GM12875 (cell line): ENCODE measurements around the gene GPR158.

Experiments
- H3K4me3 ChIP-seq: one replicate; pipeline ENCODE4 v1.5.1; 2011; ENCODE audit warnings: low read depth, low read length, control low read depth
- CTCF ChIP-seq: IDR thresholded peaks from 2 replicates; pipeline ENCODE4 v1.5.1; 2011; ENCODE audit warnings: low read depth, mild to moderate bottlenecking, control low read depth, inconsistent platforms, low read length, moderate library complexity, borderline replicate concordance; ENCODE audit not compliant: insufficient read depth

GPR158 gene

GRCh38 chr10:25280076-25280475 lies 105.3 kb downstream of the GPR158 start:
- H3K4me3 ChIP-seq, result no peak overlapping the region
- TF ChIP-seq CTCF, result no peak

- no peak for TF ChIP-seq CTCF
- H3K4me3 ChIP-seq, result no peak overlapping the region
Measured at GRCh38 chr10:25280573-25280972, 105.8 kb downstream of the GPR158 start.

- no peak for TF ChIP-seq CTCF
- H3K4me3 ChIP-seq, result no peak overlapping the region
Measured at GRCh38 chr10:25285809-25286208, 111.0 kb downstream of the GPR158 start.

GRCh38 chr10:25288181-25288580 lies 113.4 kb downstream of the GPR158 start:
- H3K4me3 ChIP-seq, result no peak overlapping the region
- TF ChIP-seq CTCF, result no peak

- TF ChIP-seq CTCF, result no peak
- no peak overlapping the region for H3K4me3 ChIP-seq
Measured at GRCh38 chr10:25294032-25294926, 119.5 kb downstream of the GPR158 start.

- TF ChIP-seq CTCF, result no peak
- no peak overlapping the region for H3K4me3 ChIP-seq
Measured at GRCh38 chr10:25296324-25296723, 121.5 kb downstream of the GPR158 start.

GRCh38 chr10:25297466-25297865 lies 122.7 kb downstream of the GPR158 start:
- no peak overlapping the region for H3K4me3 ChIP-seq
- no peak for TF ChIP-seq CTCF
